GM12878 (cell line): Measurements from ENCODE around the gene CFAP299. TPM values are rescaled to one million over a fixed set of nuclear protein-coding genes. Genes with fewer than 3 reads are reported as not detected.

Experiments
- ATAC-seq: fragments of 200-7000 bp; cut with Tn5 transposase; 3 replicates; pipeline ENCODE4 v1.9.1; 2020; ENCODE audit warnings: mild to moderate bottlenecking, moderate library complexity
- BruUV-seq: library from RNA; stranded (reverse); fragments of 400-500 nt; replicated peaks from 2 replicates; lab custom pipeline; 2021; lab: Mats Ljungman, UMichigan
- CTCF ChIA-PET: fragments of 300-600 bp; sonication (Branson Sonifier 250); formaldehyde crosslinking; extraction: SDS; loops from one replicate; lab custom pipeline; 2021; ENCODE audit warnings: inconsistent platforms; lab: Yijun Ruan, JAX
- POLR2A ChIA-PET: fragments of 350-600 bp; formaldehyde crosslinking; extraction: SDS; loops from one replicate; lab custom pipeline; 2021; ENCODE audit warnings: inconsistent platforms; lab: Charles Lee
- RAD21 ChIA-PET: fragments of 300-600 bp; sonication (Branson Sonifier 250); formaldehyde crosslinking; loops from one replicate; lab custom pipeline; 2023; ENCODE audit warnings: antibody characterized with exemption; ENCODE audit not compliant: unreplicated experiment; lab: Charles Lee
- SMC1A ChIA-PET: fragments of 300-600 bp; sonication (Branson Sonifier 250); formaldehyde crosslinking; loops from one replicate; lab custom pipeline; 2023; ENCODE audit not compliant: unreplicated experiment, uncharacterized antibody; lab: Charles Lee
- DNase-seq: peaks from one replicate; pipeline ENCODE4 v3.0.0-alpha.2; 2011; ENCODE audit warnings: low read depth, low spot score
- FAIRE-seq: peaks from 3 replicates; lab custom pipeline; 2011; peaks lifted over from hg19 to GRCh38; lab: Jason Lieb, UNC
- H2AFZ ChIP-seq: 2 replicates; pipeline ENCODE4 v1.6.0; 2011; ENCODE audit warnings: low read depth, low read length, control low read depth; ENCODE audit not compliant: control insufficient read depth
- H3K27ac ChIP-seq: 2 replicates; pipeline ENCODE4 v1.5.1; 2011; ENCODE audit warnings: control low read depth; ENCODE audit not compliant: control insufficient read depth, insufficient read depth
- H3K27me3 ChIP-seq, 2 experiments: replicated peaks in 1 of 2; 2 replicates each; pipeline versions ENCODE4 v1.6.0 to v1.6.1; 2011; ENCODE audit warnings: low read length in 1 of 2; ENCODE audit not compliant: control insufficient read depth in 2 of 2, insufficient read depth in 2 of 2
- H3K36me3 ChIP-seq, 2 experiments: 2 replicates each; pipeline ENCODE4 v1.5.1; 2011; ENCODE audit warnings: low read length in 1 of 2; ENCODE audit not compliant: control insufficient read depth in 2 of 2, insufficient read depth in 2 of 2
- H3K4me1 ChIP-seq: 2 replicates; pipeline ENCODE4 v1.6.1; 2011; ENCODE audit warnings: mild to moderate bottlenecking, low read length, moderate library complexity, mixed read lengths; ENCODE audit not compliant: control insufficient read depth, insufficient read depth
- H3K4me2 ChIP-seq: 2 replicates; pipeline ENCODE4 v1.6.0; 2011; ENCODE audit warnings: control low read depth; ENCODE audit not compliant: control insufficient read depth, insufficient read depth
- H3K4me3 ChIP-seq: fragments of 200-600 bp; sonication (generic); 2 replicates; pipeline ENCODE4 v1.5.1; 2016
- H3K79me2 ChIP-seq: 2 replicates; pipeline ENCODE4 v1.6.0; 2011; ENCODE audit warnings: low read length; ENCODE audit not compliant: control insufficient read depth, insufficient read depth
- H3K9ac ChIP-seq: 2 replicates; pipeline ENCODE4 v1.8.0; 2011; ENCODE audit warnings: low read length, control low read depth, mixed read lengths; ENCODE audit not compliant: control insufficient read depth, insufficient read depth
- H3K9me3 ChIP-seq: replicated peaks from 3 replicates; pipeline ENCODE4 v1.5.1; 2011; ENCODE audit warnings: mild to moderate bottlenecking, low read length; ENCODE audit not compliant: control insufficient read depth, insufficient read depth
- H4K20me1 ChIP-seq: 2 replicates; pipeline ENCODE4 v1.6.0; 2011; ENCODE audit not compliant: control insufficient read depth, insufficient read depth
- CEBPZ ChIP-seq: fragments of 150-350 bp; IDR thresholded peaks from 2 replicates; pipeline ENCODE4 v1.6.1; 2016; ENCODE audit warnings: low read depth, low read length
- E2F4 ChIP-seq: IDR thresholded peaks from 2 replicates; pipeline ENCODE4 v1.6.1; 2012; ENCODE audit warnings: low read depth, low read length, improper control_type of control experiment
- EGR1 ChIP-seq, 2 experiments: IDR thresholded peaks; 1 replicate in 1 of 2; 2 replicates in 1 of 2; pipeline ENCODE4 v1.6.1; 2011 to 2012; ENCODE audit warnings: low read depth in 2 of 2, low read length in 2 of 2, borderline replicate concordance in 1 of 2, mild to moderate bottlenecking in 1 of 2, moderate library complexity in 1 of 2
- ELK1 ChIP-seq: IDR thresholded peaks from 2 replicates; pipeline ENCODE4 v1.6.1; 2012; ENCODE audit warnings: low read depth, low read length, improper control_type of control experiment
- MTA2 ChIP-seq: fragments of 450-650 bp; IDR thresholded peaks from 2 replicates; pipeline ENCODE4 v1.6.1; 2016; ENCODE audit warnings: low read depth, mild to moderate bottlenecking, moderate library complexity
- MYB ChIP-seq: fragments of 150-350 bp; IDR thresholded peaks from 2 replicates; pipeline ENCODE4 v1.6.1; 2014; ENCODE audit warnings: mild to moderate bottlenecking, low read depth, low read length, borderline replicate concordance
- NR2C1 ChIP-seq: fragments of 450-650 bp; IDR thresholded peaks from 2 replicates; pipeline ENCODE4 v1.6.1; 2017; ENCODE audit warnings: antibody characterized with exemption, mild to moderate bottlenecking, moderate library complexity
- POLR2AphosphoS2 ChIP-seq: IDR thresholded peaks from 2 replicates; pipeline ENCODE4 v1.6.1; 2011; ENCODE audit warnings: low read depth, mild to moderate bottlenecking, low read length, improper control_type of control experiment, moderate library complexity
- RCOR1 ChIP-seq: conservative IDR thresholded peaks from 2 replicates; pipeline ENCODE4 v1.6.1; 2012; ENCODE audit warnings: low read depth, low read length, improper control_type of control experiment
- SKIL ChIP-seq: fragments of 450-650 bp; IDR thresholded peaks from 2 replicates; pipeline ENCODE4 v1.6.1; 2017; ENCODE audit warnings: mild to moderate bottlenecking, low read depth, inconsistent platforms; ENCODE audit not compliant: poor library complexity, severe bottlenecking
- SREBF1 ChIP-seq: IDR thresholded peaks from 2 replicates; pipeline ENCODE4 v1.6.1; 2012; ENCODE audit warnings: mild to moderate bottlenecking, low read length
- USF1 ChIP-seq: IDR thresholded peaks from 2 replicates; pipeline ENCODE4 v1.6.1; 2011; ENCODE audit warnings: borderline replicate concordance, low read depth, mild to moderate bottlenecking, moderate library complexity, mixed read lengths, low read length; ENCODE audit not compliant: insufficient read depth; ENCODE audit errors: extremely low read length
- ZNF24 ChIP-seq: fragments of 450-650 bp; IDR thresholded peaks from 2 replicates; pipeline ENCODE4 v1.6.1; 2017; ENCODE audit warnings: antibody characterized with exemption, mild to moderate bottlenecking
- WGBS: methylation state at CpG from one replicate; pipeline ENCODE4 v1.1.6; 2016; ENCODE audit warnings: low lambda C conversion rate; ENCODE audit not compliant: insufficient replicate concordance, insufficient coverage; ENCODE audit errors: missing lambda C conversion rate; 5-methylcytosine and 5-hydroxymethylcytosine counted together
- in situ Hi-C: fragments of 300-500 bp; cut with MboI; formaldehyde crosslinking; loops from 9 replicates; pipeline ENCODE4 v1.14.3; 2018; ENCODE audit warnings: mixed read lengths
- intact Hi-C: fragments of 100-400 bp; cut with micrococcal nuclease; formaldehyde crosslinking; loops from one replicate; pipeline ENCODE4 v1.14.2; 2022; ENCODE audit not compliant: unreplicated experiment
- polyA plus RNA-seq, 11 experiments: library from polyadenylated mRNA; depleted of rRNA in 4 of 11; unstranded in 6 of 11; stranded (reverse) in 5 of 11; fragments of >200 nt; fragmentation: Nextera tagmentation in 4 of 11; fragmentation: Illumina TruSeq in 1 of 11; extraction: Ambion mirVana in 4 of 11; extraction: Trizol in 1 of 11; gene quantifications; 1 replicate in 1 of 11; 2 replicates in 10 of 11; pipeline versions ENCODE4 v1.2.1 to v1.2.3, GENCODE V29; 2011 to 2016; ENCODE audit warnings: inconsistent platforms in 2 of 11, missing spikeins in 2 of 11, low read depth in 1 of 11
- total RNA-seq, 4 experiments: library from RNA; depleted of rRNA in 3 of 4; stranded (reverse); fragments of >200 nt in 3 of 4; fragmentation: Illumina TruSeq in 1 of 4; extraction: Trizol in 1 of 4; gene quantifications; 2 replicates each; pipeline versions ENCODE4 v1.2.1 to v1.2.3, GENCODE V29; 2013 to 2021

CFAP299 gene
- total and polyA plus RNA-seq, 10 of the 15 experiments (the other 5 are each of a cell fraction or from before 2014, with no cell fraction given): 0.06 to 0.34 TPM; not detected in 8

- TF ChIP-seq SREBF1 (no peak), MTA2 (no peak), CEBPZ (no peak), POLR2AphosphoS2 (no peak), EGR1 (IDR thresholded peaks at IDR 0.05; ENCODE audit: borderline replicate concordance in 1 of 2, low read depth in 2 of 2, low read length in 2 of 2) (no peak)
These were observed 38.6 kb downstream of the CFAP299 start (continued) for GRCh38 chr4:80374180-80374579.

GRCh38 chr4:80382090-80382832, 46.7 kb downstream of the CFAP299 start:
- no TSS peak for BruUV-seq
- H3K4me1 ChIP-seq: no peaks in the 10 kb centered on the region
- H3K4me3 ChIP-seq: no peak overlapping the region
- DNase-seq (no peak), FAIRE-seq (no peak), ATAC-seq (peak; percentile 37; the same call in 1 of the 3 replicates)
- ChIA-PET CTCF (no interaction called here), POLR2A (no interaction called here), RAD21 (no interaction called here), SMC1A (no interaction called here)
- H3K27me3 ChIP-seq: no peaks in the 10 kb centered on the region
- H3K36me3 ChIP-seq: no peaks in the 10 kb centered on the region
- H3K9me3 ChIP-seq: no peaks in the 10 kb centered on the region; the same call in 2 of the 3 replicates
- H3K79me2 ChIP-seq: no peaks in the 10 kb centered on the region
- intact Hi-C loops: no loop called here
- H3K9ac ChIP-seq: no peak overlapping the region
- H3K27ac ChIP-seq: no peak overlapping the region
- in situ Hi-C loops: no loop called here
- no peak overlapping the region for H2AFZ ChIP-seq
- WGBS: 0% methylated on average over 3 of the region's 3 CpGs
- no peak overlapping the region for H3K4me2 ChIP-seq
- H4K20me1 ChIP-seq: no peaks in the 10 kb centered on the region
- TF ChIP-seq MYB (no peak), SKIL (no peak), ZNF24 (no peak), E2F4 (no peak), NR2C1 (no peak), USF1 (no peak), RCOR1 (no peak), ELK1 (no peak)
